Activated CD8-positive, alpha-beta T cell treated with anti-CD3 and anti-CD28 coated beads, Interleukin-2, amount 10 ng/mL, durations not matched to agents 7 days and 5 days (primary cell): ENCODE results near the gene ADAMTSL5. TPM values are rescaled to one million over a fixed set of nuclear protein-coding genes. Genes with fewer than 3 reads are reported as not detected.

ENCODE experiments used
- ATAC-seq: fragments of 150-1000 bp; cut with Tn5 transposase; one replicate; pipeline ENCODE4 v1.10.0; 2021; ENCODE audit warnings: moderate library complexity
- CTCF ChIA-PET: fragments of 350-600 bp; sonication (Branson Sonifier 250); formaldehyde crosslinking; loops from one replicate; lab custom pipeline; 2021; ENCODE audit warnings: antibody characterized with exemption; lab: Charles Lee
- POLR2A ChIA-PET: fragments of 350-600 bp; sonication (Branson Sonifier 250); formaldehyde crosslinking; loops from one replicate; lab custom pipeline; 2021; ENCODE audit warnings: antibody characterized with exemption; lab: Charles Lee
- DNase-seq: peaks from one replicate; pipeline ENCODE4 v3.0.0-alpha.2; 2020
- H3K27ac Mint-ChIP-seq: one replicate; pipeline ENCODE4 v1.8.0; 2021; ENCODE audit warnings: mild to moderate bottlenecking, mixed read lengths
- H3K27me3 Mint-ChIP-seq: one replicate; pipeline ENCODE4 v1.8.0; 2021; ENCODE audit warnings: low read depth, mixed read lengths
- H3K36me3 Mint-ChIP-seq: one replicate; pipeline ENCODE4 v1.8.0; 2021; ENCODE audit warnings: low read depth, mixed read lengths
- H3K4me1 Mint-ChIP-seq: one replicate; pipeline ENCODE4 v1.8.0; 2021; ENCODE audit warnings: low read depth, mixed read lengths
- H3K4me3 Mint-ChIP-seq: one replicate; pipeline ENCODE4 v1.8.0; 2021; ENCODE audit warnings: mild to moderate bottlenecking, mixed read lengths
- H3K9me3 Mint-ChIP-seq: one replicate; pipeline ENCODE4 v1.8.0; 2022; ENCODE audit warnings: mixed read lengths; ENCODE audit not compliant: insufficient read depth
- total RNA-seq, 2 experiments: library from RNA; stranded (reverse); gene quantifications; one replicate each; pipeline ENCODE4 v1.2.3, GENCODE V29; 2021

ADAMTSL5 gene
- total RNA-seq, 2 experiments from 2014 or later, result 2.8 to 3.9 TPM

DNA sequence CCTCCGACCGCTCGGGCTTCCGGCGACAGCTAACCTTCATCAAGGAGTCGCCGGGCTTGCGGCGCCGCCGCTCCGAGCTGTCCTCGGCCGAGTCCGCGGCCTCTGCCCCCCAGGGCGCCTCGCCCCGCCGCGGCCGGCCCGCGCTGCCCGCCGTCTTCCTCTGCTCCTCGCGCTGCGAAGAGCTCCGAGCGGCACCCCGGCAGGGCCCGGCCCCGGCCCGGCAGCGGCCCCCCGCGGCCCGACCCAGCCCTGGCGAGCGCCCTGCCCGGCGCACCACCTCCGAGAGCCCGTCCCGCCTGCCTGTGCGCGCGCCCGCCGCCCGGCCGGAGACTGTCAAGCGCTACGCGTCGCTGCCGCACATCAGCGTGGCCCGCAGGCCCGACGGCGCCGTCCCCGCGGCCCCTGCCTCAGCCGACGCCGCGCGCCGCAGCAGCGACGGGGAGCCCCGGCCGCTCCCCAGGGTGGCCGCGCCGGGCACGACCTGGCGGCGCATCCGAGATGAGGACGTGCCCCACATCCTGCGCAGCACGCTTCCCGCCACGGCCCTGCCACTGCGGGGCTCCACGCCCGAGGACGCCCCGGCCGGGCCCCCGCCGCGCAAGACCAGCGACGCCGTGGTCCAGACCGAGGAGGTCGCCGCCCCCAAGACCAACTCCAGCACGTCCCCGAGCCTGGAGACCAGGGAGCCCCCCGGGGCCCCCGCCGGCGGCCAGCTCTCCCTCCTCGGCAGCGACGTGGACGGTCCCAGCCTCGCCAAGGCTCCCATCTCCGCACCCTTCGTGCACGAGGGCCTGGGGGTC lies 43.4 kb downstream of the ADAMTSL5 start:
- peaks cover 2% of the 10 kb centered on the region for H3K36me3 Mint-ChIP-seq
- H3K27ac Mint-ChIP-seq, result no peak overlapping the region
- peaks cover 18% of the 10 kb centered on the region for H3K27me3 Mint-ChIP-seq
- CTCF ChIA-PET, result no interaction called here
- POLR2A ChIA-PET, result interaction anchor here (0.7 kb wide), 1 partner anchor 11 kb away, joined by 3 read pairs; no protein-coding TSS in a partner anchor
- peaks cover 11% of the 10 kb centered on the region for H3K4me1 Mint-ChIP-seq
- H3K4me3 Mint-ChIP-seq, result no peak overlapping the region
- peak; percentile 39 for DNase-seq
- ATAC-seq, result peak; percentile 42
- no peaks in the 10 kb centered on the region for H3K9me3 Mint-ChIP-seq

GRCh38 chr19:1468821-1469254 lies 44.0 kb downstream of the ADAMTSL5 start:
- H3K4me3 Mint-ChIP-seq, result no peak overlapping the region
- DNase-seq (no peak), ATAC-seq (peak; percentile 23)
- ChIA-PET CTCF (no interaction called here), POLR2A (interaction anchor here (0.7 kb wide), 1 partner anchor 11 kb away, joined by 3 read pairs; no protein-coding TSS in a partner anchor)
- H3K4me1 Mint-ChIP-seq, result peaks cover 11% of the 10 kb centered on the region
- H3K27me3 Mint-ChIP-seq, result peaks cover 18% of the 10 kb centered on the region
- H3K36me3 Mint-ChIP-seq, result peaks cover 2% of the 10 kb centered on the region
- no peaks in the 10 kb centered on the region for H3K9me3 Mint-ChIP-seq
- H3K27ac Mint-ChIP-seq, result no peak overlapping the region

- CTCF ChIA-PET, result no interaction called here
- Mint-ChIP-seq H3K4me1 (peaks cover 11% of the 10 kb centered on the region), H3K9me3 (no peaks in the 10 kb centered on the region), H3K27me3 (peaks cover 18% of the 10 kb centered on the region), H3K36me3 (peaks cover under 1% of the 10 kb centered on the region), H3K27ac (no peak overlapping the region), H3K4me3 (no peak overlapping the region)
- no peak for DNase-seq
- no peak for ATAC-seq
- POLR2A ChIA-PET, result no interaction called here
These were observed 44.5 kb downstream of the ADAMTSL5 start for GRCh38 chr19:1468274-1468820.

DNA sequence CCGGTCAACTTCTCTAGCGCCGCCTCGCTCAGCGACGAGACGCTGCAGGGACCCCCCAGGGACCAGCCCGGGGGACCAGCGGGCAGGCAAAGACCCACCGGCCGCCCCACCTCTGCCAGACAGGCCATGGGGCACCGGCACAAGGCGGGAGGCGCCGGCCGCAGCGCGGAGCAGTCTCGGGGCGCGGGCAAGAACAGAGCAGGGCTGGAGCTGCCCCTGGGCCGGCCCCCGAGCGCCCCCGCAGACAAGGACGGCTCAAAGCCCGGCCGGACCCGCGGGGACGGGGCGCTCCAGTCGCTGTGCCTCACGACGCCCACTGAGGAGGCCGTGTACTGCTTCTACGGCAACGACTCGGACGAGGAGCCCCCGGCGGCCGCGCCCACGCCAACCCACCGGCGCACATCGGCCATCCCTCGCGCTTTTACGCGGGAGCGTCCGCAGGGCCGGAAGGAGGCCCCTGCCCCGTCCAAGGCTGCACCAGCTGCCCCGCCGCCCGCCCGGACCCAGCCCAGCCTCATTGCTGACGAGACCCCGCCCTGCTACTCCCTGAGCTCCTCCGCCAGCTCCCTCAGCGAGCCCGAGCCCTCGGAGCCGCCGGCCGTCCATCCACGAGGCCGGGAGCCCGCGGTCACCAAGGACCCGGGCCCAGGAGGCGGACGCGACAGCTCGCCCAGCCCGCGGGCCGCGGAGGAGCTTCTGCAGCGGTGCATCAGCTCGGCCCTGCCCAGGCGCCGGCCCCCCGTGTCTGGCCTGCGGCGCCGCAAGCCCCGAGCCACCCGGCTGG lies 45.1 kb downstream of the ADAMTSL5 start:
- H3K36me3 Mint-ChIP-seq, result no peaks in the 10 kb centered on the region
- ATAC-seq, result no peak
- H3K27ac Mint-ChIP-seq, result no peak overlapping the region
- peaks cover 15% of the 10 kb centered on the region for H3K27me3 Mint-ChIP-seq
- H3K4me1 Mint-ChIP-seq, result peaks cover 11% of the 10 kb centered on the region
- H3K4me3 Mint-ChIP-seq, result no peak overlapping the region
- CTCF ChIA-PET, result interaction anchor here (0.7 to 1.8 kb wide), 2 partner anchors 23 kb away, joined by 3 to 8 read pairs; partner anchors contain the start of gene REEP6
- POLR2A ChIA-PET, result interaction anchor here (1.4 kb wide), 1 partner anchor 23 kb away, joined by 3 read pairs; the partner anchor contains the start of gene REEP6
- DNase-seq, result no peak
- no peaks in the 10 kb centered on the region for H3K9me3 Mint-ChIP-seq

DNA sequence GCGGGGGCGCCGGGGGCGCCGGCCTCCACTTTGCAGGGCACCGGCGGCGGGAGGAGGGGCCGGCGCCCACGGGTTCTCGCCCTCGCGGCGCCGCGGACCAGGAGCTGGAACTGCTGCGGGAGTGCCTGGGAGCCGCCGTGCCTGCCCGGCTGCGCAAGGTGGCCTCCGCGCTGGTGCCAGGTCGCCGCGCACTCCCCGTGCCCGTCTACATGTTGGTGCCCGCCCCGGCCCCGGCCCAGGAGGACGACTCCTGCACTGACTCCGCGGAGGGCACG lies 45.7 kb downstream of the ADAMTSL5 start:
- POLR2A ChIA-PET, result interaction anchor here (1.4 to 1.8 kb wide), 2 partner anchors 22 to 24 kb away, joined by 3 read pairs; partner anchors contain the start of gene REEP6
- DNase-seq, result no peak
- H3K27ac Mint-ChIP-seq, result no peak overlapping the region
- no peaks in the 10 kb centered on the region for H3K36me3 Mint-ChIP-seq
- no peak for ATAC-seq
- no peaks in the 10 kb centered on the region for H3K9me3 Mint-ChIP-seq
- CTCF ChIA-PET, result interaction anchor here (0.7 to 1.8 kb wide), 2 partner anchors 23 to 24 kb away, joined by 3 to 8 read pairs; partner anchors contain the start of gene REEP6
- H3K27me3 Mint-ChIP-seq, result peaks cover 15% of the 10 kb centered on the region
- H3K4me1 Mint-ChIP-seq, result peaks cover 11% of the 10 kb centered on the region
- H3K4me3 Mint-ChIP-seq, result no peak overlapping the region

- no peaks in the 10 kb centered on the region for H3K36me3 Mint-ChIP-seq
- peaks cover 9% of the 10 kb centered on the region for H3K4me1 Mint-ChIP-seq
- H3K9me3 Mint-ChIP-seq, result no peaks in the 10 kb centered on the region
- ATAC-seq, result no peak
- no peak overlapping the region for H3K4me3 Mint-ChIP-seq
- H3K27me3 Mint-ChIP-seq, result peaks cover 10% of the 10 kb centered on the region
- ChIA-PET CTCF (interaction anchor here (0.7 to 1.8 kb wide), 4 partner anchors 9 to 24 kb away, joined by 3 to 8 read pairs (median 3); partner anchors contain the start of gene REEP6), POLR2A (interaction anchor here (1.4 to 1.8 kb wide), 2 partner anchors 22 to 24 kb away, joined by 3 read pairs; partner anchors contain the start of gene REEP6)
- DNase-seq, result no peak
- no peak overlapping the region for H3K27ac Mint-ChIP-seq
These were observed 46.2 kb downstream of the ADAMTSL5 start for GRCh38 chr19:1466461-1467214.

DNA sequence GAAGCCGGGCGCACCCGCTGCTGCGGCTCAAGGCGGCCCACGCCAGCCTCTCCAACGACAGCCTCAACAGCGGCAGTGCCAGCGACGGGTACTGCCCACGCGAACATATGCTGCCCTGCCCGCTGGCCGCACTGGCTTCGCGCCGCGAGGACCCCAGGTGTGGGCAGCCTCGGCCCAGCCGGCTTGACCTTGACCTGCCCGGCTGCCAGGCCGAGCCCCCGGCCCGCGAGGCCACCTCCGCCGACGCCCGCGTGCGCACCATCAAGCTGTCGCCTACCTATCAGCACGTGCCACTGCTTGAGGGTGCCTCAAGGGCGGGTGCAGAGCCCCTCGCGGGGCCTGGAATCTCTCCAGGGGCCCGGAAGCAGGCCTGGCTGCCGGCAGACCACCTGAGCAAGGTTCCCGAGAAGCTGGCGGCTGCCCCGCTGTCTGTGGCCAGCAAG lies 46.8 kb downstream of the ADAMTSL5 start:
- no peak for ATAC-seq
- peaks cover 5% of the 10 kb centered on the region for H3K4me1 Mint-ChIP-seq
- peaks cover 6% of the 10 kb centered on the region for H3K27me3 Mint-ChIP-seq
- CTCF ChIA-PET, result interaction anchor here (0.8 to 1.8 kb wide), 3 partner anchors 9 to 25 kb away, joined by 3 to 8 read pairs (median 3); partner anchors contain the start of gene REEP6
- POLR2A ChIA-PET, result interaction anchor here (0.6 to 1.8 kb wide), 3 partner anchors 19 to 25 kb away, joined by 3 read pairs; partner anchors contain the start of gene REEP6
- H3K4me3 Mint-ChIP-seq, result no peak overlapping the region
- H3K9me3 Mint-ChIP-seq, result no peaks in the 10 kb centered on the region
- no peaks in the 10 kb centered on the region for H3K36me3 Mint-ChIP-seq
- no peak for DNase-seq
- no peak overlapping the region for H3K27ac Mint-ChIP-seq

DNA sequence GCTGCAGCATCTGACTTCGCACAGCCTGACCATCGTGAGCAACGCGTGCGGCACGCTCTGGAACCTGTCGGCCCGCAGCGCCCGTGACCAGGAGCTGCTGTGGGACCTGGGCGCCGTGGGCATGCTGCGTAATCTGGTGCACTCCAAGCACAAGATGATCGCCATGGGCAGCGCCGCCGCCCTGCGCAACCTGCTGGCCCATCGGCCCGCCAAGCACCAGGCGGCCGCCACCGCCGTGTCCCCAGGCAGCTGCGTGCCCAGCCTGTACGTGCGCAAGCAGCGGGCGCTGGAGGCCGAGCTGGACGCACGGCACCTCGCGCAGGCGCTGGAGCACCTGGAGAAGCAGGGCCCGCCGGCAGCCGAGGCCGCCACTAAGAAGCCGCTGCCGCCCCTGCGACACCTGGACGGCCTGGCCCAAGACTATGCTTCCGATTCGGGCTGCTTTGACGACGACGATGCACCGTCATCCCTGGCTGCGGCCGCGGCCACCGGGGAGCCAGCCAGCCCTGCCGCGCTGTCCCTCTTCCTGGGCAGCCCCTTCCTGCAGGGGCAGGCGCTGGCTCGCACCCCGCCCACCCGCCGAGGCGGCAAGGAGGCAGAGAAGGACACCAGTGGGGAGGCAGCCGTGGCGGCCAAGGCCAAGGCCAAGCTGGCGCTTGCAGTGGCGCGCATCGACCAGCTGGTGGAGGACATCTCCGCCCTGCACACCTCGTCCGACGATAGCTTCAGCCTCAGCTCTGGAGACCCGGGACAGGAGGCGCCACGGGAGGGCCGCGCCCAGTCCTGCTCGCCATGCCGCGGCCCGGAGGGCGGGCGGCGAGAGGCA lies 47.4 kb downstream of the ADAMTSL5 start:
- H3K4me3 Mint-ChIP-seq, result no peak overlapping the region
- CTCF ChIA-PET, result interaction anchor here (0.8 to 1.8 kb wide), 3 partner anchors 8 to 25 kb away, joined by 3 to 8 read pairs (median 3); partner anchors contain the start of gene REEP6
- peak; percentile 25 for ATAC-seq
- H3K27me3 Mint-ChIP-seq, result peaks cover 6% of the 10 kb centered on the region
- no peaks in the 10 kb centered on the region for H3K9me3 Mint-ChIP-seq
- peak; percentile 42 for DNase-seq
- no peaks in the 10 kb centered on the region for H3K36me3 Mint-ChIP-seq
- POLR2A ChIA-PET, result interaction anchor here (0.6 to 1.8 kb wide), 2 partner anchors 18 to 20 kb away, joined by 3 read pairs; no protein-coding TSS in a partner anchor
- H3K4me1 Mint-ChIP-seq, result peaks cover 4% of the 10 kb centered on the region
- H3K27ac Mint-ChIP-seq, result no peak overlapping the region

- Mint-ChIP-seq H3K4me1 (no peaks in the 10 kb centered on the region), H3K4me3 (no peak overlapping the region), H3K9me3 (no peaks in the 10 kb centered on the region), H3K27ac (no peak overlapping the region), H3K36me3 (no peaks in the 10 kb centered on the region), H3K27me3 (peaks cover 12% of the 10 kb centered on the region)
- ATAC-seq, result no peak
- ChIA-PET POLR2A (no interaction called here), CTCF (no interaction called here)
- no peak for DNase-seq
These were observed 51.0 kb downstream of the ADAMTSL5 start for GRCh38 chr19:1461862-1462261.
